PFSK-1 (cell line): ENCODE data around the gene ABL2.

Experiments used
- POLR2AphosphoS5 ChIP-seq: IDR thresholded peaks from 2 replicates; pipeline ENCODE4 v1.6.1; 2012; ENCODE audit warnings: low read depth, mild to moderate bottlenecking, control low read depth, low read length, moderate library complexity
- SIN3A ChIP-seq: IDR thresholded peaks from 2 replicates; pipeline ENCODE4 v1.6.1; 2012; ENCODE audit warnings: mild to moderate bottlenecking, low read length, moderate library complexity, borderline replicate concordance; ENCODE audit not compliant: insufficient read depth
- TAF1 ChIP-seq: IDR thresholded peaks from 2 replicates; pipeline ENCODE4 v1.6.1; 2012; ENCODE audit warnings: low read length, control low read depth, borderline replicate concordance; ENCODE audit not compliant: insufficient read depth
- TF ChIP-seq, protein P1 (sequence below), 2 experiments: IDR thresholded peaks; 2 replicates each; pipeline versions ENCODE4 v1.6.1 to v1.8.0; 2011 to 2012; ENCODE audit warnings: low read depth in 2 of 2, low read length in 2 of 2, control low read depth in 1 of 2, inconsistent platforms in 1 of 2, mild to moderate bottlenecking in 1 of 2, moderate library complexity in 1 of 2; ENCODE audit not compliant: insufficient read depth in 1 of 2

- TF ChIP-seq TAF1: no peak
- TF ChIP-seq, protein P1, sequence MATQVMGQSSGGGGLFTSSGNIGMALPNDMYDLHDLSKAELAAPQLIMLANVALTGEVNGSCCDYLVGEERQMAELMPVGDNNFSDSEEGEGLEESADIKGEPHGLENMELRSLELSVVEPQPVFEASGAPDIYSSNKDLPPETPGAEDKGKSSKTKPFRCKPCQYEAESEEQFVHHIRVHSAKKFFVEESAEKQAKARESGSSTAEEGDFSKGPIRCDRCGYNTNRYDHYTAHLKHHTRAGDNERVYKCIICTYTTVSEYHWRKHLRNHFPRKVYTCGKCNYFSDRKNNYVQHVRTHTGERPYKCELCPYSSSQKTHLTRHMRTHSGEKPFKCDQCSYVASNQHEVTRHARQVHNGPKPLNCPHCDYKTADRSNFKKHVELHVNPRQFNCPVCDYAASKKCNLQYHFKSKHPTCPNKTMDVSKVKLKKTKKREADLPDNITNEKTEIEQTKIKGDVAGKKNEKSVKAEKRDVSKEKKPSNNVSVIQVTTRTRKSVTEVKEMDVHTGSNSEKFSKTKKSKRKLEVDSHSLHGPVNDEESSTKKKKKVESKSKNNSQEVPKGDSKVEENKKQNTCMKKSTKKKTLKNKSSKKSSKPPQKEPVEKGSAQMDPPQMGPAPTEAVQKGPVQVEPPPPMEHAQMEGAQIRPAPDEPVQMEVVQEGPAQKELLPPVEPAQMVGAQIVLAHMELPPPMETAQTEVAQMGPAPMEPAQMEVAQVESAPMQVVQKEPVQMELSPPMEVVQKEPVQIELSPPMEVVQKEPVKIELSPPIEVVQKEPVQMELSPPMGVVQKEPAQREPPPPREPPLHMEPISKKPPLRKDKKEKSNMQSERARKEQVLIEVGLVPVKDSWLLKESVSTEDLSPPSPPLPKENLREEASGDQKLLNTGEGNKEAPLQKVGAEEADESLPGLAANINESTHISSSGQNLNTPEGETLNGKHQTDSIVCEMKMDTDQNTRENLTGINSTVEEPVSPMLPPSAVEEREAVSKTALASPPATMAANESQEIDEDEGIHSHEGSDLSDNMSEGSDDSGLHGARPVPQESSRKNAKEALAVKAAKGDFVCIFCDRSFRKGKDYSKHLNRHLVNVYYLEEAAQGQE (IDR thresholded peaks at IDR 0.05; ENCODE audit: insufficient read depth in 1 of 2, low read depth in 2 of 2, low read length in 2 of 2): no peak
- TF ChIP-seq POLR2AphosphoS5: no peak
- TF ChIP-seq SIN3A: no peak
Measured at GRCh38 chr1:179156708-179157107, 72.8 kb downstream of the ABL2 start.
